ENCODE measurements around the gene ATG4D. TPM values are rescaled to one million over a fixed set of nuclear protein-coding genes. Genes with fewer than 3 reads are reported as not detected.
A peak's percentile ranks its signal among the peaks of the same experiment; 100 is the strongest.

Gene ATG4D
- total RNA-seq, 4 donors from 2014 or later, result 4.4 to 22.1 (median 8.4) TPM

- no peak for DNase-seq
- H3K27me3 ChIP-seq, result no peaks in the 10 kb centered on the region
- H3K4me1 ChIP-seq, result peaks cover 0 to 3% of the 10 kb centered on the region in 2 donors
- H3K9me3 ChIP-seq, result no peaks in the 10 kb centered on the region
- H3K36me3 ChIP-seq, result no peaks in the 10 kb centered on the region
- intact Hi-C loops (cut with DNase I; ENCODE audit: low total_unique reads), result no loop called here
- H3K4me3 ChIP-seq, result no peak overlapping the region
- TF ChIP-seq CTCF (IDR thresholded peaks at IDR 0.05) (no peak), POLR2A (IDR thresholded peaks at IDR 0.05) (no peak)
- H3K27ac ChIP-seq, result no peak overlapping the region
These were observed 35.7 kb upstream of the ATG4D start for GRCh38 chr19:10508036-10508435.

- intact Hi-C loops (cut with DNase I; ENCODE audit: low total_unique reads), result no loop called here
- Histone ChIP-seq H3K36me3 (no peaks in the 10 kb centered on the region), H3K27me3 (peaks cover 0 to 6% of the 10 kb centered on the region in 2 donors), H3K27ac (no peak overlapping the region), H3K4me3 (no peak overlapping the region), H3K4me1 (peaks cover 0 to 3% of the 10 kb centered on the region in 2 donors), H3K9me3 (no peaks in the 10 kb centered on the region)
- TF ChIP-seq CTCF (IDR thresholded peaks at IDR 0.05), result no peak
- no peak for TF ChIP-seq POLR2A (IDR thresholded peaks at IDR 0.05)
- no peak for DNase-seq
These were observed 35.0 kb upstream of the ATG4D start for GRCh38 chr19:10508707-10509106.

GRCh38 chr19:10510301-10510802 lies 33.4 kb upstream of the ATG4D start:
- Histone ChIP-seq H3K27ac (no peak overlapping the region), H3K4me3 (no peak overlapping the region), H3K36me3 (no peaks in the 10 kb centered on the region), H3K27me3 (peaks cover 6 to 14% of the 10 kb centered on the region in 2 donors), H3K9me3 (no peaks in the 10 kb centered on the region), H3K4me1 (peaks cover 0 to 3% of the 10 kb centered on the region in 2 donors)
- no peak for DNase-seq
- no peak for TF ChIP-seq POLR2A (IDR thresholded peaks at IDR 0.05)
- peak; percentile 19 to 46 (median 29) for TF ChIP-seq CTCF (IDR thresholded peaks at IDR 0.05)
- intact Hi-C loops (cut with DNase I; ENCODE audit: low total_unique reads), result no loop called here

GRCh38 chr19:10513223-10513622 lies 30.5 kb upstream of the ATG4D start:
- H3K9me3 ChIP-seq, result no peaks in the 10 kb centered on the region
- no peak overlapping the region for H3K4me3 ChIP-seq
- H3K36me3 ChIP-seq, result no peaks in the 10 kb centered on the region
- H3K27ac ChIP-seq, result no peak overlapping the region
- no peak for DNase-seq
- intact Hi-C loops (cut with DNase I; ENCODE audit: low total_unique reads), result no loop called here
- H3K4me1 ChIP-seq, result peaks cover 0 to 9% of the 10 kb centered on the region in 2 donors
- no peak for TF ChIP-seq CTCF (IDR thresholded peaks at IDR 0.05)
- TF ChIP-seq POLR2A (IDR thresholded peaks at IDR 0.05), result no peak
- peaks cover 6 to 21% of the 10 kb centered on the region in 2 donors for H3K27me3 ChIP-seq

- peaks cover 0 to 9% of the 10 kb centered on the region in 2 donors for H3K4me1 ChIP-seq
- no peak for DNase-seq
- intact Hi-C loops (cut with DNase I; ENCODE audit: low total_unique reads), result no loop called here
- H3K27me3 ChIP-seq, result peaks cover 9 to 26% of the 10 kb centered on the region in 2 donors
- no peaks in the 10 kb centered on the region for H3K9me3 ChIP-seq
- no peaks in the 10 kb centered on the region for H3K36me3 ChIP-seq
- H3K27ac ChIP-seq, result no peak overlapping the region
- H3K4me3 ChIP-seq, result no peak overlapping the region
- TF ChIP-seq CTCF (IDR thresholded peaks at IDR 0.05) (no peak), POLR2A (IDR thresholded peaks at IDR 0.05) (no peak)
These were observed 29.2 kb upstream of the ATG4D start for GRCh38 chr19:10514211-10515145.
